GM18868 (cell line): ENCODE results near the gene MDFIC2.
"Not testable (repeated sequence)": the region's sequence is repeated elsewhere in the genome, so short reads cannot be mapped to it uniquely, and the experiment has no call there.

Source experiments
- ATAC-seq: cut with Tn5 transposase; IDR thresholded peaks from one replicate; pipeline ENCODE4 v1.9.1; 2021; ENCODE audit warnings: mild to moderate bottlenecking, moderate library complexity; ENCODE audit not compliant: unreplicated experiment

MDFIC2 gene

GRCh38 chr3:70312336-70312735 lies at the start of gene MDFIC2:
Gene MDFIC2 (minus strand): TSS chr3:70312638. CDS start chr3:70311973, 665 bp downstream.
- ATAC-seq = no peak

- peak; percentile 98 for ATAC-seq
These were observed 48.7 kb upstream of the MDFIC2 start for GRCh38 chr3:70360979-70361760.

- ATAC-seq = no peak
These were observed 47.3 kb upstream of the MDFIC2 start for GRCh38 chr3:70359711-70360110.

GRCh38 chr3:70358978-70359580 lies 46.6 kb upstream of the MDFIC2 start:
- ATAC-seq = peak; percentile 23

GRCh38 chr3:70352215-70352614 lies 39.8 kb upstream of the MDFIC2 start:
- ATAC-seq = no peak

- ATAC-seq = no peak
These were observed 29.7 kb upstream of the MDFIC2 start for GRCh38 chr3:70342149-70342548.

- ATAC-seq = not testable (repeated sequence)
These were observed 24.4 kb upstream of the MDFIC2 start for GRCh38 chr3:70336885-70337284.

GRCh38 chr3:70333080-70333479 lies 20.6 kb upstream of the MDFIC2 start:
- no peak for ATAC-seq

- ATAC-seq = no peak
These were observed 2.6 kb upstream of the MDFIC2 start for GRCh38 chr3:70315021-70315420.

- ATAC-seq = no peak
These were observed 1.6 kb downstream of the MDFIC2 start for GRCh38 chr3:70310809-70311208.

GRCh38 chr3:70309591-70309990 lies 2.8 kb downstream of the MDFIC2 start:
- ATAC-seq = no peak

- peak; percentile 61 for ATAC-seq
These were observed 3.7 kb downstream of the MDFIC2 start for GRCh38 chr3:70308760-70309159.

- ATAC-seq = no peak
These were observed 5.7 kb downstream of the MDFIC2 start for GRCh38 chr3:70306736-70307135.

GRCh38 chr3:70298385-70298784 lies 14.1 kb downstream of the MDFIC2 start:
- no peak for ATAC-seq

- ATAC-seq = no peak
These were observed 21.3 kb downstream of the MDFIC2 start for GRCh38 chr3:70291097-70291482.

GRCh38 chr3:70290431-70291096 lies 21.9 kb downstream of the MDFIC2 start:
- not testable (repeated sequence) for ATAC-seq

GRCh38 chr3:70281663-70282062 lies 30.8 kb downstream of the MDFIC2 start:
- no peak for ATAC-seq

- ATAC-seq = no peak
These were observed 35.1 kb downstream of the MDFIC2 start for GRCh38 chr3:70277304-70277703.

- no peak for ATAC-seq
These were observed 35.5 kb downstream of the MDFIC2 start for GRCh38 chr3:70276901-70277300.

GRCh38 chr3:70273492-70273891 lies 38.9 kb downstream of the MDFIC2 start:
- no peak for ATAC-seq

GRCh38 chr3:70272798-70273197 lies 39.6 kb downstream of the MDFIC2 start:
- ATAC-seq = no peak
